Trophoblast cell (in vitro differentiated cells and primary cell): ENCODE data around the gene EEF1A1.
"Not testable (repeated sequence)": the region's sequence is repeated elsewhere in the genome, so short reads cannot be mapped to it uniquely, and the experiment has no call there.

ENCODE experiments used
- DNase-seq, 2 donors: peaks; one replicate each; pipeline ENCODE4 v3.0.0-alpha.2; 2016
- H2AFZ ChIP-seq: 2 replicates; pipeline ENCODE4 v1.6.1; 2013; ENCODE audit warnings: low read length, moderate library complexity, mild to moderate bottlenecking; ENCODE audit not compliant: insufficient read depth, poor library complexity
- H2AK5ac ChIP-seq: 2 replicates; pipeline ENCODE4 v1.6.1; 2013; ENCODE audit warnings: mild to moderate bottlenecking, low read length
- H2BK120ac ChIP-seq: 2 replicates; pipeline ENCODE4 v1.6.1; 2013; ENCODE audit warnings: low read length, mild to moderate bottlenecking, moderate library complexity; ENCODE audit not compliant: insufficient read depth, poor library complexity
- H2BK12ac ChIP-seq: 2 replicates; pipeline ENCODE4 v1.6.1; 2013; ENCODE audit warnings: mild to moderate bottlenecking, low read length, moderate library complexity
- H2BK5ac ChIP-seq: 2 replicates; pipeline ENCODE4 v1.6.1; 2013; ENCODE audit warnings: low read length, low read depth, moderate library complexity, mild to moderate bottlenecking; ENCODE audit not compliant: poor library complexity
- H3K14ac ChIP-seq: 2 replicates; pipeline ENCODE4 v1.6.1; 2013; ENCODE audit warnings: mild to moderate bottlenecking, low read length
- H3K18ac ChIP-seq: 2 replicates; pipeline ENCODE4 v1.6.1; 2013; ENCODE audit warnings: mild to moderate bottlenecking, low read length
- H3K23ac ChIP-seq: 2 replicates; pipeline ENCODE4 v1.6.1; 2013; ENCODE audit warnings: low read length
- H3K27ac ChIP-seq: 2 replicates; pipeline ENCODE4 v1.5.1; 2013; ENCODE audit warnings: low read depth, mild to moderate bottlenecking, inconsistent platforms, low read length, moderate library complexity
- H3K27me3 ChIP-seq: 2 replicates; pipeline ENCODE4 v1.6.1; 2013; ENCODE audit warnings: inconsistent platforms, mild to moderate bottlenecking, low read length, moderate library complexity; ENCODE audit not compliant: insufficient read depth
- H3K36me3 ChIP-seq, 2 experiments: 1 replicate in 1 of 2; 2 replicates in 1 of 2; pipeline ENCODE4 v1.6.1; 2013; ENCODE audit warnings: low read length in 2 of 2, mild to moderate bottlenecking in 2 of 2, moderate library complexity in 1 of 2; ENCODE audit not compliant: insufficient read depth in 2 of 2, control insufficient read depth in 1 of 2
- H3K4ac ChIP-seq: 2 replicates; pipeline ENCODE4 v1.6.1; 2013; ENCODE audit warnings: low read depth, mild to moderate bottlenecking, low read length, moderate library complexity
- H3K4me1 ChIP-seq, 2 experiments: 1 replicate in 1 of 2; 2 replicates in 1 of 2; pipeline ENCODE4 v1.6.1; 2013; ENCODE audit warnings: low read length in 2 of 2, mild to moderate bottlenecking in 2 of 2, moderate library complexity in 1 of 2; ENCODE audit not compliant: insufficient read depth in 2 of 2, control insufficient read depth in 1 of 2
- H3K4me2 ChIP-seq: 2 replicates; pipeline ENCODE4 v1.6.1; 2013; ENCODE audit warnings: inconsistent platforms, mild to moderate bottlenecking, low read length, moderate library complexity
- H3K4me3 ChIP-seq: 2 replicates; pipeline ENCODE4 v1.5.1; 2013; ENCODE audit warnings: mild to moderate bottlenecking, low read depth, low read length, inconsistent platforms
- H3K79me1 ChIP-seq: one replicate; pipeline ENCODE4 v1.6.1; 2013; ENCODE audit warnings: low read length
- H3K79me2 ChIP-seq: 2 replicates; pipeline ENCODE4 v1.6.1; 2013; ENCODE audit warnings: low read length, mild to moderate bottlenecking; ENCODE audit not compliant: control insufficient read depth, insufficient read depth, poor library complexity
- H3K9ac ChIP-seq: 2 replicates; pipeline ENCODE4 v1.6.1; 2013; ENCODE audit warnings: mild to moderate bottlenecking, low read length
- H3K9me3 ChIP-seq: 2 replicates; pipeline ENCODE4 v1.6.1; 2013; ENCODE audit warnings: low read depth, mild to moderate bottlenecking, control low read depth, inconsistent platforms, low read length; ENCODE audit not compliant: insufficient read depth
- H4K12ac ChIP-seq: 2 replicates; pipeline ENCODE4 v1.6.1; 2013; ENCODE audit warnings: low read depth, mild to moderate bottlenecking, low read length, moderate library complexity
- H4K8ac ChIP-seq: 2 replicates; pipeline ENCODE4 v1.6.1; 2013; ENCODE audit warnings: low read depth, mild to moderate bottlenecking, low read length, moderate library complexity
- H4K91ac ChIP-seq: one replicate; pipeline ENCODE4 v1.6.1; 2013; ENCODE audit warnings: low read depth, mild to moderate bottlenecking, low read length, moderate library complexity
- WGBS: extraction: QIAGEN DNeasy Blood & Tissue Kit; methylation state at CpG from one replicate; pipeline ENCODE4 v1.1.7; 2013; ENCODE audit warnings: missing lambda C conversion rate; ENCODE audit not compliant: insufficient read length, insufficient coverage; ENCODE audit errors: extremely low coverage; 5-methylcytosine and 5-hydroxymethylcytosine counted together

EEF1A1 gene

DNA sequence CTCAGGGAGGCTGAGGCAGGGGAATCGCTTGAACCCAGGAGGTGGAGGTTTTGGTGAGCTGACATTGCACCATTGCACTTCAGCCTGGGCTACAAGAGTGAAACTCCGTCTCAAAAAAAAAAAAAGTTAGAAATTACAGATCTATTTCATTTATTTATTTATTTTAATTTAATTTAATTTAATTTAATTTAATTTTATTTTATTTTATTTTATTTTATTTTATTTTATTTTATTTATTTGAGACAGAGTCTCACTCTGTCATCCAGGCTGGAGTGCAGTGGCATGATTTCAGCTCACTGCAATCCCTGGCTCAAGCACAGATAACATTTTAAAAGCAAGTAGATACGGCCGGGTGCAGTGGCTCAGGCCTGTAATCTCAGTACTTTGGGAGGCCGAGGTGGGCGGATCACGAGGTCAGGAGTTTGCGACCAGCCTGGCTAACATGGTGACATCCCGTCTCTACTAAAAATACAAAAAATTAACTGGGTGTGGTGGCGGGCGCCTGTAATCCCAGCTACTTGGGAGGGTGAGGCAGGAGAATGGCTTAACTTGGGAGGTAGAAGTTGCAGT is 34.6 kb upstream of the EEF1A1 start:
- not testable (repeated sequence) for H3K4me2 ChIP-seq, H2BK5ac ChIP-seq, H2AFZ ChIP-seq, H4K91ac ChIP-seq, H3K23ac ChIP-seq, H2BK120ac ChIP-seq, H3K4me3 ChIP-seq, DNase-seq, H2BK12ac ChIP-seq, H3K4me1 ChIP-seq, H3K36me3 ChIP-seq, H3K18ac ChIP-seq, H3K79me1 ChIP-seq, H3K9ac ChIP-seq, H4K8ac ChIP-seq, H2AK5ac ChIP-seq, H3K4ac ChIP-seq, H3K9me3 ChIP-seq, H3K27me3 ChIP-seq, H3K14ac ChIP-seq, H3K79me2 ChIP-seq, H3K27ac ChIP-seq, H4K12ac ChIP-seq
- WGBS = no CpG with 5 or more reads among the region's 11 CpGs

GRCh38 chr6:73551115-73551514 is 30.3 kb upstream of the EEF1A1 start:
- H3K4me2 ChIP-seq, DNase-seq, H2BK5ac ChIP-seq, H4K91ac ChIP-seq, H3K4ac ChIP-seq, H2AFZ ChIP-seq, H3K14ac ChIP-seq, H3K9me3 ChIP-seq, H3K36me3 ChIP-seq, H3K4me3 ChIP-seq, H3K79me1 ChIP-seq, H3K9ac ChIP-seq, H3K27ac ChIP-seq, H3K4me1 ChIP-seq, H2BK12ac ChIP-seq, H2AK5ac ChIP-seq, H4K8ac ChIP-seq, H3K18ac ChIP-seq, H3K79me2 ChIP-seq, H3K23ac ChIP-seq, H2BK120ac ChIP-seq, H4K12ac ChIP-seq, H3K27me3 ChIP-seq: not testable (repeated sequence)
- no CpG with 5 or more reads among the region's 4 CpGs for WGBS

DNA sequence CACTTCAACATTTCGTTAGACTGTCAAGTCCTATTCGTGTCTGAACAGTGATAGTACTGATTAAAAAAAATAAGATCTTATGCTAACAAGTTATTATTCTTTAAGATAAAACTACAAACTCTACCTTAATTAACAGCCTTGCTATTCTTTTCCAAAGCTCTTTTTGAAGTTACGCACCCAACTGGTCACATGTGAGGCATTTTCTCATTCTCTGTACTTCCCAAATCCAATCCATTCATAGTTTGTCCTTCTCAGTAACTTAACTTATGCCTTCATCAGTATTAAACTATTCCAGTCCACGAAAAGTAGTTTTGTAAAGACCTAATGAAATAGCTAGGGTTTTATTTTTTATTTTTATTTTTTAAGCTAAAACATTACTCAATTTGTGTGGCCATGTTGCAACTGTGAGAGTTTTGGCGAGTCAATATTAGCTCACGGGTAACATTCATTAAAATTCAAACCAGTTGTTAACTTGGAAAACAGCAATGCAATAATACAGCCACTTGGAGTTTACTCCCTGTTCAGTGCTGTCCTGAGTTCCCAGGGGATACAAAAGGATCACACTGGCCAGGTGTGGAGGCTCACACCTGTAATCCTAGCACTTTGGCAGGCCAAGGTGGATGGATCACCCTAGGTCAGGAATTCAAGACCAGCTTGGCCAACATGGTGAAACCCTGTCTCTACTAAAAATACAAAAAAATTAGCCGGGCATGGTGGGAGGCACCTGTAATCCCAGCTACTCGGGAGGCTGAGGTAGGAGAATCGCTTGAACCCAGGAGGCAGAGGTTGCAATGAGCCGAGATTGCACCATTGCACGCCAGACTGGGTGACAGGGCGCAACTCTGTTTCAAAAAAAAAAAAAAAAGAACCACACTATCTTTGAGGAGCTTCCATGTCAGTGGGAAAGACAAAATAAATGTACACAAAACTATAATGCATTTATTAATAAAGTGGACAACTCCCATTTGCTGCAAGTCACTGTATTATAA is 27.9 kb upstream of the EEF1A1 start:
- no peak overlapping the region for H3K9ac ChIP-seq
- H3K79me1 ChIP-seq = no peaks in the 10 kb centered on the region
- H3K27me3 ChIP-seq = no peaks in the 10 kb centered on the region
- H3K4ac ChIP-seq = no peak overlapping the region
- no peaks in the 10 kb centered on the region for H3K79me2 ChIP-seq
- peak in 1 of 2 donors; percentile 4 for DNase-seq
- no peaks in the 10 kb centered on the region for H3K36me3 ChIP-seq
- H3K14ac ChIP-seq = no peak overlapping the region
- no peaks in the 10 kb centered on the region for H3K9me3 ChIP-seq
- H2AK5ac ChIP-seq = no peak overlapping the region
- H4K91ac ChIP-seq = no peak overlapping the region
- H2AFZ ChIP-seq = no peak overlapping the region
- no peaks in the 10 kb centered on the region for H3K4me1 ChIP-seq
- H3K4me2 ChIP-seq = no peak overlapping the region
- H3K4me3 ChIP-seq = no peak overlapping the region
- H3K23ac ChIP-seq = no peak overlapping the region
- no peak overlapping the region for H4K8ac ChIP-seq
- H3K27ac ChIP-seq = no peak overlapping the region
- no peak overlapping the region for H4K12ac ChIP-seq
- H2BK12ac ChIP-seq = no peak overlapping the region
- no CpG with 5 or more reads among the region's 12 CpGs for WGBS
- H3K18ac ChIP-seq = no peak overlapping the region
- H2BK5ac ChIP-seq = no peak overlapping the region
- H2BK120ac ChIP-seq = no peak overlapping the region

GRCh38 chr6:73547036-73547435 is 26.2 kb upstream of the EEF1A1 start:
- Histone ChIP-seq H4K12ac (no peak overlapping the region), H4K8ac (no peak overlapping the region), H2BK120ac (no peak overlapping the region), H3K79me1 (no peaks in the 10 kb centered on the region), H2BK5ac (no peak overlapping the region), H3K4me3 (no peak overlapping the region), H3K36me3 (no peaks in the 10 kb centered on the region), H3K23ac (no peak overlapping the region), H2AFZ (no peak overlapping the region), H3K9me3 (no peaks in the 10 kb centered on the region), H3K27ac (no peak overlapping the region), H2AK5ac (no peak overlapping the region), H3K9ac (no peak overlapping the region), H2BK12ac (no peak overlapping the region), H3K27me3 (no peaks in the 10 kb centered on the region), H3K79me2 (no peaks in the 10 kb centered on the region), H3K4me1 (no peaks in the 10 kb centered on the region), H3K4me2 (no peak overlapping the region), H4K91ac (no peak overlapping the region), H3K14ac (no peak overlapping the region), H3K4ac (no peak overlapping the region), H3K18ac (no peak overlapping the region)
- no peak for DNase-seq
- WGBS = no CpG with 5 or more reads among the region's 1 CpG
